GM18909 (cell line): ENCODE results near the gene ACO2.
A peak's percentile ranks its signal among the peaks of the same experiment; 100 is the strongest.
"Not testable (repeated sequence)": the region's sequence is repeated elsewhere in the genome, so short reads cannot be mapped to it uniquely, and the experiment has no call there.

Experiments
- ATAC-seq: cut with Tn5 transposase; IDR thresholded peaks from one replicate; pipeline ENCODE4 v1.9.1; 2021; ENCODE audit warnings: mild to moderate bottlenecking; ENCODE audit not compliant: unreplicated experiment, poor library complexity

Gene ACO2

DNA sequence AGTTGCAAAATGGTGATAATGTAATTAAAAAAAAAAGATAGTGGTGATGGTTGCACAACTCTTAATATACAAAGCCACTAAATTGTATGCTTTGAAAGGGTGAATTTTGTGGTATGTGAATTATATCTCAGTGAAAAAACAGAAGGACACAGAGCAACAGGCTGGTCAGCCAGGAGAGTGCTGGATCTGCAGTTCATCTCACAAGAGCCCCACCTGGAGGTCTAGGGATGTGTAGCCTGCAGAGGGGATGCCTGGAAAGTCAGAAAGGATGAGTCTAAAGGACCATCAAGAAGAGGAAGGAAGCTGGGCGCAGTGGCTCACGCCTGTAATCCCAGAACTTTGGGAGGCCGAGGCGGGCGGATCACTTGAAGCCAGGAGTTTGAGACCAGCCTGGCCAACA, 66.3 kb downstream of the ACO2 start:
- ATAC-seq: no peak

GRCh38 chr22:41537203-41537602, 68.3 kb downstream of the ACO2 start:
- no peak for ATAC-seq

GRCh38 chr22:41538583-41538982, 69.7 kb downstream of the ACO2 start:
- ATAC-seq: no peak

DNA sequence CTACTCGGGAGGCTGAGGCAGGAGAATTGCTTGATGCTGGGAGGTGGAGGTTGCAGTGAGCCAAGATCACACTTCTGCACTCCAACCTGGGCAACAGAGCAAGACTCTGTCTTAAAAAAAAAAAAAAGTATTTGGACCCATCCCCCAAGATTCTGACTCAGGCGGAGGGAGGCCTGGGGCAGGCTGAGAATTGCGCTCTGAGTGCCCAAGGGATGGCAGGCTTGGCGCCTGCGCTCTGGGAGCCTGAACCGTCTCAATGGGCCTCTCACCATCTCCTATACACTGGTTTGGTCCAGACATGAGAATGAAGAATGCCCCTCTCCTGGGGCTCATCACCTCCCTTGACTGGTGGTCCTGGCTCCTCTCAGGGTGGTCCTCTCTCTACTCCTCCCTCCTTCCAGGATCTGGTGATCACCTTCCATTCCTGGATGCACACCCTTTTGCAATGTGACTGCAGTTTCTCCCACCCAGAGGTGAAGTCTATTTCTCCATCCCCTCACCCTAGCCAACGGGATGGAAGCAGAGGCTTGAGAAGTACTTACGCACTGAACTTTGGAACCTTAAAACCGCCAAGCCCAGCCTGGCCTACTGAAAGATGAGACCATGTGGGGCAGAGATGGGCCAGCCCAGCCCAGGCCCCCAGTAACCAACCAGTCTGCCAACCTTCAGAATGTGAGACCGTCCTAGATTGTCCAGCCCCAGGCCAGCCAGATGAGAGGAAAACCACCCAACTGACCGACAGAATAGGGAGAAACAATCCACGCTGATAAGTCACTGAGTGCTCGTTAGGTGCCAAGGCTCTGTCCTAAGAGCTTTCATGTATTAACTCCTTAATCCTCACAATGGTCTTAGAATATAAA, 70.5 kb downstream of the ACO2 start:
- ATAC-seq: no peak

DNA sequence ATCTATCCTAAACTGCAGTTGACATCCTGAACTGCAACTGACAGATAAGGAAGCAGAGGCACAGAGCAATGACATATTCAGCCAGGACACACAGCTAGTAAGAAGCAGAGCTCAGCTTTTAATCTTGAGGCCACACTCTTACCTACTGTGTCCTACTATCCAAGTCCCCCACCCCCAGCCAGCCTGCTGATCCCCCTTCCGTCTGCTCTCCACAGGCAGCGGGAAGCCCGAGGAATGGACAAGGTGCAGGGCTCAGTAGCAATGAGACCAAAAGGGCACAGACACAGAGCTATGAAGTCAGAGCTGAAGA, 71.0 kb downstream of the ACO2 start:
- ATAC-seq: no peak

GRCh38 chr22:41540365-41540764, 71.4 kb downstream of the ACO2 start:
- no peak for ATAC-seq

- ATAC-seq: no peak
Observed at GRCh38 chr22:41541484-41541883, 72.6 kb downstream of the ACO2 start.

DNA sequence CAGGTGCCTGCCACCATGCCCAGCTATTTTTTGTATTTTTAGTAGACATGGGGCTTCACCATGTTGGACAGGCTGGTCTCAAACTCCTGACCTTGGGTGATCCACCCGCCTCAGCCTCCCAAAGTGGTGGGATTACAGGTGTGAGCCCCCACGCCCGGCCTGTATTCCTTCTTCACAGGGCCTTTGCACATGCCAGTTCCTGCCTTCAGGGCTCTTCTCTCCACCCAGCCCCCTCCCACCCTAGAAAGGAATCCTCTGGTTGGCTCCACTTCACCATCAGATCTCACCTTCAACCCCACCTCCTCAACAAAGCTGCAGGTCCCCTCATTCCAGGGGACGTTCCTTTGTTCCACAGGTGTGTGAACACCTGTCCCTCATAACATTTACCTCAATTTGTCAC, 73.3 kb downstream of the ACO2 start:
- ATAC-seq: no peak

GRCh38 chr22:41543854-41544670, 75.1 kb downstream of the ACO2 start, which contains the start of gene POLR3H:
TSS of gene POLR3H (minus strand) at chr22:41544470. CDS start at chr22:41544101, 369 bp downstream.
- peak; percentile 92 for ATAC-seq

- ATAC-seq: no peak
Observed at GRCh38 chr22:41544671-41545476, 76.0 kb downstream of the ACO2 start.

GRCh38 chr22:41548830-41549211, 79.9 kb downstream of the ACO2 start:
- no peak for ATAC-seq

- no peak for ATAC-seq
Observed at GRCh38 chr22:41550952-41551491, 82.1 kb downstream of the ACO2 start.

DNA sequence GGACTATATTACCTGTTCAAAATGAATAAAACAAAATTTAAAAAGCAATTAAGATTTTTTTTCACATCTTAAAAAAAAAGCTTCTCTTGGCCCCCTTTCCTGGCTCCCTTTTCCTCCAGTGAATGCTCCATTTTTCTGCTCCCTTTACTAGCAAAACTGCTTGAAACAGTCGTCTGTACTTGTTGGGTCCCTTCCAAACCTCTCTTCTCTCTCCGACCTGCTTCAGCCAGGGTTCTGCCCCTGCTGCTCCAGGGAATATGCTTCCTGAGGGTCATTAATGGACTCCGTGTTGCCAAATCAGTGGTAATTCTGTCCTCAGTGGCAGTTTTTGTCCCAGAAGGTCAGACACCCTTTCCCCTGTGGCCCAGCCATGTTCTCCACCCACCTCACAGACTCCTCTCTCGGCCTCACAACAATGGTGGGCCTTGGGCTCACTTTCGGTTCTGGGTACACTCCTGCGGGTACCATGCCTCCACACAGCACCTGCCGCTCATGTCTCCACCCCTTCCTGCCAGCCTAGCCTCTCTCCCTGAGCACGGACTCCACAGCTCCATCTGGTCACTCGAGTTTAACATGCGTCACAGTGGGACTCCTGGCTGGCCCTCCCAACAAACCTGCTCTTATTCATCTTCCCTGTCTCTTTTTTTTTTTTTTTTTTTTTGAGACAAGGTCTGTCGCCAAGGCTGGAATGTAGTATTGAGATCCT, 83.1 kb downstream of the ACO2 start:
- ATAC-seq: no peak

- ATAC-seq: no peak
Observed at GRCh38 chr22:41555325-41555982, 86.5 kb downstream of the ACO2 start.

GRCh38 chr22:41556561-41556960, 87.6 kb downstream of the ACO2 start:
- no peak for ATAC-seq

- ATAC-seq: no peak
Observed at GRCh38 chr22:41557401-41558240, 88.7 kb downstream of the ACO2 start.

DNA sequence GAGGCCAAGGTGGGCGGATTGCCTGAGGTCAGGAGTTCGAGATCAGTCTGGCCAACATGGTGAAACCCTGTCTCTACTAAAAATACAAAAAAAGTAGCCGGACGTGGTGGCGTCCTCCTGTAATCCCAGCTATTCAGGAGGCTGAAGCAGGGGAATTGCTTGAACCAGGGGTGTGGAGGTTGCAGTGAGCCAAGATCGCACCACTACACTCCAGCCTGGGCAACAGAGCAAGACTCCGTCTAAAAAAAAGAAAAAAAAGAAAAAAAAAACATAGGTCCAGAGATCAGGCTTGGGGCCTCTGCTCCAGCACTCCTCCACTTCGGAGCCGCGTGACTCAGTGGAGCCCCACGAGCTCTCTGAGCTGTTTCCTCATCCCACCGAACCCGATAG, 89.3 kb downstream of the ACO2 start:
- not testable (repeated sequence) for ATAC-seq

DNA sequence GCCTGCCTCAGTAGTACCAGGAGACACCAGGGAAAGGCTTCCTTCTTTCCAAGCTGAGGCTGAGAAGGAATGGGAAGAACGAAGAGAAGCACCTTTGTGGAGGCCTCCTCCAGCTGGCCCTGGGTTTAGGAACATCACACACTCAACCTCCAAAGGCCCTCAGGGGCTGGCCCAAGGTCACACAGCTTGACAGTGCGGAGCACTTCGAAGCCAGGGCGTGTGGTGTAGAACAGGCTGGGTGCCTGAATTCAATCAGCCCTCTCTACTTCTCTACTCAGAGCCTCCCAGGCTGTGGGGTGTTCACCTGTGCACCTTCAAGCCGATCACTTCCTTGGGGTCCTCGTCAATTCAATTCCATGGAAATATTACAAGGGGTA, 91.2 kb downstream of the ACO2 start:
- ATAC-seq: no peak

- no peak for ATAC-seq
Observed at GRCh38 chr22:41561335-41561734, 92.4 kb downstream of the ACO2 start.
